Body of pancreas (tissue), 4 donors: ENCODE data around the gene CDC25C.

ENCODE experiments used
- POLR2A ChIP-seq, 3 donors: fragments of 450-650 bp; IDR thresholded peaks; one replicate each; pipeline ENCODE4 v1.6.1; 2016; ENCODE audit warnings: antibody characterized with exemption in 3 of 3, mild to moderate bottlenecking in 2 of 3
- TF ChIP-seq, protein P1 (sequence below), 7 experiments: fragments of 450-650 bp in 4 of 7; fragments of 200-600 bp in 3 of 7; sonication (generic) in 3 of 7; IDR thresholded peaks; one replicate each; pipeline ENCODE4 v1.5.1; 2016 to 2019; ENCODE audit warnings: antibody characterized with exemption in 7 of 7

DNA sequence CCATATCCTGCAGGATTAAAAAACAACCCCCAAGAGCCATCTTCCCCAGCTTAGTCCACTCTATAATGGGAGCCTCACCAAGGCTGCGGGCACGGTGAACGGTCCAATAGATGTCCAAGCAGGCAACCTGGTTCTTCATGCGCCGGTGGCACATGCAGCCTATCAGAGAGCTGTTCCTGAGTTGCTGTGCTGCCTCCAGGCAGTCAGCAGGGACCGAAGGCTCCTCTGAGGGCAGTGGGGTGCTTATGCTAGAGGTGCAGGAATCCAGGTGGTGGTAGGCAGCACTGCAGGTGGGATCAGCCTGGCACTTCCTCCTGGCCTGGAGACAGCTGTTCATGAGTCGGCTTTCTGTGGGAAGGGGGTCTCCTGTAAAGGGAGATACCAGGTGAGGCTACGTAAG, 67.4 kb downstream of the CDC25C start:
- TF ChIP-seq POLR2A (IDR thresholded peaks at IDR 0.05): no peak
- TF ChIP-seq, protein P1, sequence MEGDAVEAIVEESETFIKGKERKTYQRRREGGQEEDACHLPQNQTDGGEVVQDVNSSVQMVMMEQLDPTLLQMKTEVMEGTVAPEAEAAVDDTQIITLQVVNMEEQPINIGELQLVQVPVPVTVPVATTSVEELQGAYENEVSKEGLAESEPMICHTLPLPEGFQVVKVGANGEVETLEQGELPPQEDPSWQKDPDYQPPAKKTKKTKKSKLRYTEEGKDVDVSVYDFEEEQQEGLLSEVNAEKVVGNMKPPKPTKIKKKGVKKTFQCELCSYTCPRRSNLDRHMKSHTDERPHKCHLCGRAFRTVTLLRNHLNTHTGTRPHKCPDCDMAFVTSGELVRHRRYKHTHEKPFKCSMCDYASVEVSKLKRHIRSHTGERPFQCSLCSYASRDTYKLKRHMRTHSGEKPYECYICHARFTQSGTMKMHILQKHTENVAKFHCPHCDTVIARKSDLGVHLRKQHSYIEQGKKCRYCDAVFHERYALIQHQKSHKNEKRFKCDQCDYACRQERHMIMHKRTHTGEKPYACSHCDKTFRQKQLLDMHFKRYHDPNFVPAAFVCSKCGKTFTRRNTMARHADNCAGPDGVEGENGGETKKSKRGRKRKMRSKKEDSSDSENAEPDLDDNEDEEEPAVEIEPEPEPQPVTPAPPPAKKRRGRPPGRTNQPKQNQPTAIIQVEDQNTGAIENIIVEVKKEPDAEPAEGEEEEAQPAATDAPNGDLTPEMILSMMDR (IDR thresholded peaks at IDR 0.05): no peak
